Ascending aorta (tissue), 2 donors: ENCODE measurements around the gene PTGES2. TPM values are rescaled to one million over a fixed set of nuclear protein-coding genes. Genes with fewer than 3 reads are reported as not detected.
A peak's percentile ranks its signal among the peaks of the same experiment; 100 is the strongest.

Source experiments
- DNase-seq, 2 donors: peaks; one replicate each; pipeline ENCODE4 v3.0.0-alpha.2; 2019; ENCODE audit warnings: low spot score in 2 of 2
- H3K27ac ChIP-seq, 2 donors: fragments of 200-600 bp; sonication (generic); one replicate each; pipeline ENCODE4 v1.5.1; 2016 to 2017; ENCODE audit warnings: mild to moderate bottlenecking in 1 of 2
- H3K27me3 ChIP-seq: fragments of 200-600 bp; sonication (generic); one replicate; pipeline ENCODE4 v1.5.1; 2017
- H3K36me3 ChIP-seq, 2 donors: fragments of 200-600 bp; sonication (generic); one replicate each; pipeline ENCODE4 v1.5.1; 2016
- H3K4me1 ChIP-seq, 2 donors: fragments of 200-600 bp; sonication (generic); one replicate each; pipeline ENCODE4 v1.5.1; 2016 to 2017; ENCODE audit warnings: mild to moderate bottlenecking in 1 of 2
- H3K4me3 ChIP-seq, 2 donors: fragments of 200-600 bp; sonication (generic); one replicate each; pipeline ENCODE4 v1.5.1; 2016 to 2017; ENCODE audit warnings: mild to moderate bottlenecking in 1 of 2
- H3K9me3 ChIP-seq, 2 donors: fragments of 200-600 bp; sonication (generic); one replicate each; pipeline ENCODE4 v1.5.1; 2016
- CTCF ChIP-seq, 3 experiments: fragments of 200-600 bp in 2 of 3; fragments of 450-650 bp in 1 of 3; sonication (generic) in 2 of 3; IDR thresholded peaks; one replicate each; pipeline ENCODE4 v1.5.1; 2016 to 2019; ENCODE audit warnings: antibody characterized with exemption in 3 of 3, mild to moderate bottlenecking in 1 of 3, moderate library complexity in 1 of 3
- intact Hi-C: fragments of 100-400 bp; cut with DNase I; formaldehyde crosslinking; loops from one replicate; pipeline ENCODE4 v1.15.1; 2023
- total RNA-seq: library from RNA; depleted of rRNA; stranded (reverse); fragments of >200 nt; gene quantifications from one replicate; pipeline ENCODE4 v1.1.0, GENCODE V29; 2016

PTGES2 gene
- total RNA-seq, 1 donor from 2014 or later = 97.2 TPM

- H3K36me3 ChIP-seq = no peaks in the 10 kb centered on the region
- no peak for DNase-seq
- H3K27me3 ChIP-seq = no peaks in the 10 kb centered on the region
- intact Hi-C loops = no loop called here
- H3K4me1 ChIP-seq = peaks cover 3 to 16% of the 10 kb centered on the region in 2 donors
- H3K4me3 ChIP-seq = no peak overlapping the region
- H3K9me3 ChIP-seq = no peaks in the 10 kb centered on the region
- H3K27ac ChIP-seq = no peak overlapping the region
- TF ChIP-seq CTCF (IDR thresholded peaks at IDR 0.05) = no peak
These were observed 40.3 kb downstream of the PTGES2 start for GRCh38 chr9:128087262-128087661.

- no peak overlapping the region for H3K27ac ChIP-seq
- no peaks in the 10 kb centered on the region for H3K27me3 ChIP-seq
- no peak for TF ChIP-seq CTCF (IDR thresholded peaks at IDR 0.05)
- H3K36me3 ChIP-seq = no peaks in the 10 kb centered on the region
- no peaks in the 10 kb centered on the region for H3K9me3 ChIP-seq
- DNase-seq = no peak
- intact Hi-C loops = no loop called here
- no peak overlapping the region for H3K4me3 ChIP-seq
- peaks cover 3 to 13% of the 10 kb centered on the region in 2 donors for H3K4me1 ChIP-seq
These were observed 41.6 kb downstream of the PTGES2 start for GRCh38 chr9:128085943-128086342.

- Histone ChIP-seq H3K4me1 (peaks cover 0 to 12% of the 10 kb centered on the region in 2 donors), H3K4me3 (no peak overlapping the region), H3K27ac (no peak overlapping the region), H3K36me3 (no peaks in the 10 kb centered on the region), H3K27me3 (no peaks in the 10 kb centered on the region), H3K9me3 (no peaks in the 10 kb centered on the region)
- no peak for DNase-seq
- intact Hi-C loops = no loop called here
- TF ChIP-seq CTCF (IDR thresholded peaks at IDR 0.05) = no peak
These were observed 42.8 kb downstream of the PTGES2 start for GRCh38 chr9:128084746-128085145.

- no peaks in the 10 kb centered on the region for H3K36me3 ChIP-seq
- no peak overlapping the region for H3K4me3 ChIP-seq
- H3K27ac ChIP-seq = peak overlapping the region; percentile 22 to 40
- no peaks in the 10 kb centered on the region for H3K27me3 ChIP-seq
- H3K9me3 ChIP-seq = no peaks in the 10 kb centered on the region
- intact Hi-C loops = no loop called here
- peaks cover 4 to 17% of the 10 kb centered on the region in 2 donors for H3K4me1 ChIP-seq
- no peak for DNase-seq
- no peak for TF ChIP-seq CTCF (IDR thresholded peaks at IDR 0.05)
These were observed 45.4 kb downstream of the PTGES2 start for GRCh38 chr9:128082151-128082550.

GRCh38 chr9:128081056-128081455 is 46.5 kb downstream of the PTGES2 start:
- no peak for DNase-seq
- H3K4me1 ChIP-seq = peaks cover 4 to 17% of the 10 kb centered on the region in 2 donors
- no peaks in the 10 kb centered on the region for H3K27me3 ChIP-seq
- H3K36me3 ChIP-seq = no peaks in the 10 kb centered on the region
- peak overlapping the region; percentile 33 to 40 for H3K27ac ChIP-seq
- intact Hi-C loops = no loop called here
- no peaks in the 10 kb centered on the region for H3K9me3 ChIP-seq
- H3K4me3 ChIP-seq = no peak overlapping the region
- no peak for TF ChIP-seq CTCF (IDR thresholded peaks at IDR 0.05)

- TF ChIP-seq CTCF (IDR thresholded peaks at IDR 0.05) = no peak
- Histone ChIP-seq H3K27ac (no peak overlapping the region), H3K4me3 (no peak overlapping the region), H3K4me1 (peaks cover 4 to 17% of the 10 kb centered on the region in 2 donors), H3K9me3 (no peaks in the 10 kb centered on the region), H3K27me3 (no peaks in the 10 kb centered on the region), H3K36me3 (no peaks in the 10 kb centered on the region)
- intact Hi-C loops = no loop called here
- DNase-seq = no peak
These were observed 47.3 kb downstream of the PTGES2 start for GRCh38 chr9:128080206-128080605.
